Urinary bladder (tissue), 4 donors: ENCODE measurements around the gene TAS2R1. TPM values are rescaled to one million over a fixed set of nuclear protein-coding genes. Genes with fewer than 3 reads are reported as not detected.

Experiments
- DNase-seq: peaks from one replicate; pipeline ENCODE4 v3.0.0-alpha.2; 2015; ENCODE audit errors: extremely low spot score
- H3K27ac ChIP-seq: one replicate; pipeline ENCODE4 v1.5.1; 2013; ENCODE audit warnings: low read depth, mild to moderate bottlenecking, moderate library complexity
- H3K36me3 ChIP-seq: one replicate; pipeline ENCODE4 v1.6.1; 2013; ENCODE audit warnings: mild to moderate bottlenecking, moderate library complexity; ENCODE audit not compliant: insufficient read depth
- H3K4me1 ChIP-seq: one replicate; pipeline ENCODE4 v1.6.1; 2013; ENCODE audit warnings: mild to moderate bottlenecking, moderate library complexity; ENCODE audit not compliant: insufficient read depth
- H3K4me3 ChIP-seq: one replicate; pipeline ENCODE4 v1.5.1; 2013; ENCODE audit warnings: low read depth, low read length
- WGBS: extraction: QIAGEN DNeasy Blood & Tissue Kit; methylation state at CpG from one replicate; pipeline ENCODE4 v1.1.7; 2013; 5-methylcytosine and 5-hydroxymethylcytosine counted together
- polyA plus RNA-seq: library from polyadenylated mRNA; stranded (reverse); fragments of 200-250 nt; gene quantifications from one replicate; pipeline ENCODE4 v1.2.3, GENCODE V29; 2013
- total RNA-seq: library from RNA; depleted of rRNA; stranded (reverse); fragments of >200 nt; gene quantifications from one replicate; pipeline ENCODE4 v1.2.3, GENCODE V29; 2014
- donor health status: healthy with polysubstance abuse.
- donor health status: healthy.

Gene TAS2R1
- total and polyA plus RNA-seq, 2 donors: not detected

DNA sequence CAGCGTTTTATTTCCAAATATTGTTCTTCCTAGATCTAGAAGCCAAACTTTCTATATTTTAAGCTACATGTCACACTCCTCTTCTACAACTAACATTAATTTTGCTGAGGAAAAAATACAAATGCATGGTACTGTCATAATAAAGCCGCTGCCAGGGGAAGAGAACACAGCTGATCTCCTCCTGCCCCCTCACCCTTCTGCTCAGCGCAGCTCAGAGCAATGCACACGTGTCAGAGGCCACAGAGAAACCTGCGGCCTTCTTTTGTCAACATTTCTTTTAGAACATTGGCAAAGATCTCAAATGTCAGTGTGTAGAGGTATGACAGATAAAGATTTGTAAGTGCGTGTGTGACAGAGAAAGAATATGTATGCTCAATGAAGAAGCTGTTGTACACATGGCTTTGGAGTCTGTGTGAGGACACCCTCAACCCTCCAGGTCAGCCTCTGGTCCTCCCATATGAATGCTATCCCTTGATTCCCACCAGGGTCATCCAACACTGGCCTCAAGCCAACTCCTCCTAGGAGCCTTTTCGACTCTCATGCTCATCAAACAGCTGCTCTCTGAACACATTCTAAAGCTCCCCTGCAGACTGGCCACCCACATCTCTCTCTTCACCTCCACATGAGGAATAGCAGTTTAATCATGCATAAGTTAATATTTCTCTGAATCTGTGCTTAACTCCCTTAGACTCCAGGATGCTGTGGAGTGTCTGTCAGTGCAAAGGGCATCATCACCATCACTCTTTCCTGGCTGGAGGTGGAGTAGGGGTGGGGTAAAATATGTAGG, 40.9 kb downstream of the TAS2R1 start:
- no peak for DNase-seq
- Histone ChIP-seq H3K36me3 (no peaks in the 10 kb centered on the region), H3K4me1 (no peaks in the 10 kb centered on the region), H3K27ac (no peak overlapping the region), H3K4me3 (no peak overlapping the region)
- 84% methylated on average over 7 of the region's 7 CpGs for WGBS

- Histone ChIP-seq H3K36me3 (no peaks in the 10 kb centered on the region), H3K4me1 (no peaks in the 10 kb centered on the region), H3K27ac (no peak overlapping the region), H3K4me3 (no peak overlapping the region)
- whole genome bisulfite sequencing: 65% methylated on average over 6 of the region's 6 CpGs
- no peak for DNase-seq
These were observed 41.9 kb downstream of the TAS2R1 start for GRCh38 chr5:9588254-9588653.

DNA sequence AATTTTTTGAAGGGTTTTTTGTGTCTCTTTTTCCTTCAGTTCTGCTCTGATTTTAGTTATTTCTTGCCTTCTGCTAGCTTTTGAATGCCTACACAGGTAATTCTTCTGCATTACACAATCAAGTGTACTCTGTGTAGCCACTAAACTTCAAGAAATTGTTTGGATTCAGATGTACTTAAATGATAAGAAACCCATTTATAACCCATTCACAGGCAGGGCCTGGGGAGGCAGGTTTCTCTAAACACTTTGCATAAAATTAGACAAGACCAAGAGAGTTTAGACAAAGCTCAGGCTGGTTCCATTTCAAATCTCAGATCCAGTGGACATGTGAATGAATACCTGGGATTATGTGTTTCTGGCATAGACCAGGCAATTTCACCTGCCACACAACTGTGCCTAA, 43.0 kb downstream of the TAS2R1 start:
- no peaks in the 10 kb centered on the region for H3K4me1 ChIP-seq
- no peak for DNase-seq

DNA sequence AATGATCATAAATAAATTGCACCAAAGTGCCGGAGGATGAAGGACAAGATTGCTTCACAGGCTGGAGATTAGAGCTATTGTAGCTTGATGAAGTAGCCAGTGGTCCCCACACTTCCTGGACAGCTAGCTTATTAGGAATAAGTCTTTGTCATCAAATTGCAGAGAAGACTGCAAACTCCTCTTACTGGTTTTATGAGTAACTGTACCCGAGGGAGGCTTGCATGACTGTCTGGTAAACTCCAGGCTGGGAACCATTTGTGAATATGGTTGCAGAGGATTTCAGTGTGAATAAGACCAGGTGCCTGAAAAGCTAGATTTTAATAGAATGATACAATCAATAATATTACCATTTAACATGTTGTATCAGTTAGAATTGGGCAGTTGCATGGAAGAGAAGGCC, 47.7 kb downstream of the TAS2R1 start:
- Histone ChIP-seq H3K4me3 (no peak overlapping the region), H3K36me3 (no peaks in the 10 kb centered on the region), H3K27ac (no peak overlapping the region), H3K4me1 (no peaks in the 10 kb centered on the region)
- DNase-seq: no peak
- WGBS: 63% methylated on average over 2 of the region's 2 CpGs

More for the DNA sequence above, 43.0 kb downstream of the TAS2R1 start:
- Histone ChIP-seq H3K36me3 (no peaks in the 10 kb centered on the region), H3K4me3 (no peak overlapping the region), H3K27ac (no peak overlapping the region)

Other genes starting within 250 kb of the TAS2R1 start
- 78.6 TPM for gene SEMA5A, start 84.3 kb downstream of the TAS2R1 start, total RNA-seq
- 4.2 TPM for gene SEMA5A, start 84.3 kb downstream of the TAS2R1 start, polyA plus RNA-seq